ENCODE results near the gene SLC25A19. TPM values are rescaled to one million over a fixed set of nuclear protein-coding genes. Genes with fewer than 3 reads are reported as not detected.

Gene SLC25A19
- 5.5 and 8.8 TPM in 2 replicates for total RNA-seq

DNA sequence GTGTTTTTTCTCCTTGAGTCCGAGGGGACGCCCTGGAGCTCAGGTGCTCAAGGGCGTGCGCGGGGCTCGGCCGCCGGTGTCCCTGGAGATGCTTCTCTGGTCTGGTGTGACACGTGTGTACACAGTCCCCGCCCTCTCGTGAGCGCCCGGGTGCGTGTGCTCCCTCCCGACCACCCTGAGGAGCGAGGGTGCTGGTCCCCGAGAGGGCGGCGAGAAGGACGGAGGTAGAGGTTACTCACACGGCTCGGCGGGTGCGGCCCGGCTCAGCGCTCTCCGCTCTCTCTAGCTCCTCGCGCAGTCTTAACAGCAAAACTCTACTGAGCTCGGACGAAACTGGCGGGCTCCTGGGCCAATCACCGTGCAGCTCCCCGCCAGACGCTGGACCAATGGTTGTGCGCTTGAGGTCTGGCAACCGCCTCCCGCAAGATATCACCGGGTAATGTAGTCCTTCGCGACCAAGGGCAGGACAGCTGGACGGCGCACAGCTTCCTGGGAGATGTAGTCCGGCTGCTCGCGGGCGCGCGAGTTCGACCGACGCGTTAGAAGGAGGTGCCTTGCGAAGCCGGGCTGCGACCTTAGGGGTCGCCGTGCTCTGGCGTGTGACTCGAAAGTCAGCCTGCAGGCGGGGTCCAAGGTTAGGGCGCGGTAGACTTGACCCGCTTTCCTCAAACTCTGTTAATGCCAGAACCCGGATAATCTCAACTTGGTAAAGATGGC lies at the start of gene SLC25A19:
Gene SLC25A19 (minus strand): TSS at position 319 of the 717 bp plus-strand sequence. CDS start 2,669 bp downstream, outside the sequence.

DNA sequence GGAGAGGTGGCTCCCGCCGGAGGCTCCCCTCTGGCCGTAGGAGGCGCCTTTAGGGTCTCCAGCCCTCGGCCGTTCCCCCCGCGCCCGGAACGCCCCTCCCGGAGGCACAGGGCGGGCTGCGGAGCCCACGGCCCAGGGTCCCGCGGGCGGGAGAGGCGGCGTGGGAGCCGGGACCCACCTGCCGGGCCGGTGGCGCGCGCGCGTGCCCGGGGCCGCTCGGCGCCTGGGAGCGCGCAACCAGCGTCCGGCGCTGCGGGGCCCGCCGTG lies 18.3 kb downstream of the SLC25A19 start, which contains the start of gene MIF4GD:
Gene MIF4GD (minus strand): TSS at position 266 of the 267 bp plus-strand sequence. CDS start 1,036 bp downstream, outside the sequence.

DNA sequence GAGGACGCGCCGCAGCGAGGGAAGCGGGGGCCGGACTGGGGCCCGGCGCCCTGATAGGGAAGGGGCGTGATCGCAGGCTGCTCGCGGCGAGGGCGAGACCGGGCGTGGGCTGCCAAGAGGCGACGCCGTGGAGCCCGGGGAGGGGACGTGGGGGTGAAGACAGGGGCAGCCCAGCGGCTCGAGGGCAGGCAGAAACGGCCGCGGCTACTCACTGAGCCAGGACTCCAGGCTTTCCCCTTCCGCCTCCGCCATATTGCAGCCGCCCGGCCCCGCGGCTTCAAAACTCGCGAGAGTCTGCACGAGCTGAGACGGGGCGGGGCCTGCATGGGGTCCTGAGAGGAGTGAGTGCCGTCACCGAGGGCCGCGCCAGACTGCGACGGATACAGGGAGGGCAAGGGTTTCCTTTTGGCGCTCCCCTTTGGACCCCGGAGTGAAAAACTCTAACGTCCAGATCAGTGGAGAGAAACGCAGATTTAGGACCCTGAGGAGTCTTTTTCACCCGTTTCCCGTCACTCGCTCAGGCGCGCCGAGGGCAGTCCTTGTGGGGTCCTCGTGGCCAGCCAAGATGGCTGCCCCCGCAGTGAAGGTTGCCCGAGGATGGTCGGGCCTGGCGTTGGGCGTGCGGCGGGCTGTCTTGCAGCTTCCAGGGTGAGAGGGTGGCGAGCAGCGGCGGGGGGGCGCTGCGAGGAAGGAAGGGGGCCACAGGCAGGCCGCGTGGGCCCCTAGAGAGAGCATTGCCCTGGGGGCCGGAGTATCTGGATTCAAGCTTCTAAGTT lies 27.7 kb downstream of the SLC25A19 start, which contains the start of the genes GGA3 and MRPS7:
Gene GGA3 (minus strand): TSS at position 271 of the 776 bp plus-strand sequence. CDS start 19 bp downstream, at position 252.
Gene MRPS7 (plus strand): TSS at position 544 of the 776 bp plus-strand sequence. CDS start 22 bp downstream, at position 566.

Other genes with a start within 250 kb of the SLC25A19 start
- gene ATP5PD, start 242.5 kb downstream of the SLC25A19 start, total RNA-seq: 129 and 130 TPM in 2 replicates
- gene KCTD2, start 242.2 kb downstream of the SLC25A19 start, total RNA-seq: 19.7 and 23.1 TPM in 2 replicates
- gene SLC16A5, start 201.5 kb downstream of the SLC25A19 start, total RNA-seq: 3.3 and 6.9 TPM in 2 replicates
- 3.1 and 3.3 TPM in 2 replicates for gene ARMC7, start 179.5 kb downstream of the SLC25A19 start, total RNA-seq
- gene NT5C, start 157.7 kb downstream of the SLC25A19 start, total RNA-seq: 23.1 TPM in 2 replicates
- gene JPT1, start 134.9 kb downstream of the SLC25A19 start, total RNA-seq: 57.6 and 68.6 TPM in 2 replicates
- 91.4 and 105 TPM in 2 replicates for gene SUMO2, start 106.5 kb downstream of the SLC25A19 start, total RNA-seq
- gene NUP85, start 83.8 kb downstream of the SLC25A19 start, total RNA-seq: 19.0 and 28.8 TPM in 2 replicates
- 16.7 and 28.0 TPM in 2 replicates for gene GGA3, start 27.8 kb downstream of the SLC25A19 start, total RNA-seq
- gene MRPS7, start 27.6 kb downstream of the SLC25A19 start, total RNA-seq: 31.5 and 34.0 TPM in 2 replicates
- gene MIF4GD, start 18.2 kb downstream of the SLC25A19 start, total RNA-seq: 8.7 and 10.1 TPM in 2 replicates
- gene GRB2, start 116.2 kb upstream of the SLC25A19 start, total RNA-seq: 88.2 and 88.3 TPM in 2 replicates
- gene TMEM94, start 167.2 kb upstream of the SLC25A19 start, total RNA-seq: 39.3 and 46.5 TPM in 2 replicates
- 8.0 and 13.9 TPM in 2 replicates for gene CASKIN2, start 226.1 kb upstream of the SLC25A19 start, total RNA-seq
- 5.5 and 12.9 TPM in 2 replicates for gene TSEN54, start 227.1 kb upstream of the SLC25A19 start, total RNA-seq
- 0.26 and 0.46 TPM in 2 replicates for gene LLGL2, start 236.3 kb upstream of the SLC25A19 start, total RNA-seq

All from smooth muscle cell of the pulmonary artery (primary cell).